Activated CD4-positive, alpha-beta T cell treated with anti-CD3 and anti-CD28 coated beads, Interleukin-2, amount 50 U/mL, for 1 hour (primary cell): ENCODE measurements around the gene LMBRD1.
"Not testable (repeated sequence)": the region's sequence is repeated elsewhere in the genome, so short reads cannot be mapped to it uniquely, and the experiment has no call there.

ENCODE experiments used
- DNase-seq: peaks from one replicate; pipeline ENCODE4 v3.0.0-alpha.2; 2020

Gene LMBRD1

GRCh38 chr6:69795469-69796072 lies 1.2 kb downstream of the LMBRD1 start:
- no peak for DNase-seq

GRCh38 chr6:69792292-69792691 lies 4.5 kb downstream of the LMBRD1 start:
- no peak for DNase-seq

- no peak for DNase-seq
Observed at GRCh38 chr6:69791065-69791471, 5.7 kb downstream of the LMBRD1 start.

GRCh38 chr6:69790629-69791028 lies 6.2 kb downstream of the LMBRD1 start:
- no peak for DNase-seq

- DNase-seq = no peak
Observed at GRCh38 chr6:69789578-69789977, 7.2 kb downstream of the LMBRD1 start.

- DNase-seq = not testable (repeated sequence)
Observed at GRCh38 chr6:69787436-69787835, 9.4 kb downstream of the LMBRD1 start.

- DNase-seq = no peak
Observed at GRCh38 chr6:69785697-69786096, 11.1 kb downstream of the LMBRD1 start.

- DNase-seq = no peak
Observed at GRCh38 chr6:69784595-69785377, 12.0 kb downstream of the LMBRD1 start.

- no peak for DNase-seq
Observed at GRCh38 chr6:69783108-69783507, 13.7 kb downstream of the LMBRD1 start.

- DNase-seq = no peak
Observed at GRCh38 chr6:69780585-69781178, 16.1 kb downstream of the LMBRD1 start.

- DNase-seq = no peak
Observed at GRCh38 chr6:69775941-69776340, 20.9 kb downstream of the LMBRD1 start.

GRCh38 chr6:69775585-69775849 lies 21.3 kb downstream of the LMBRD1 start:
- DNase-seq = no peak

GRCh38 chr6:69774740-69775584 lies 21.8 kb downstream of the LMBRD1 start:
- DNase-seq = no peak

- DNase-seq = no peak
Observed at GRCh38 chr6:69771158-69771906, 25.5 kb downstream of the LMBRD1 start.

GRCh38 chr6:69768664-69769063 lies 28.1 kb downstream of the LMBRD1 start:
- no peak for DNase-seq

GRCh38 chr6:69763763-69764162 lies 33.0 kb downstream of the LMBRD1 start:
- no peak for DNase-seq

GRCh38 chr6:69761853-69762252 lies 35.0 kb downstream of the LMBRD1 start:
- no peak for DNase-seq

GRCh38 chr6:69758214-69758613 lies 38.6 kb downstream of the LMBRD1 start:
- DNase-seq = no peak

- no peak for DNase-seq
Observed at GRCh38 chr6:69756907-69757306, 39.9 kb downstream of the LMBRD1 start.

GRCh38 chr6:69756366-69756765 lies 40.4 kb downstream of the LMBRD1 start:
- no peak for DNase-seq

- no peak for DNase-seq
Observed at GRCh38 chr6:69735027-69735426, 61.8 kb downstream of the LMBRD1 start.

GRCh38 chr6:69732640-69733039 lies 64.2 kb downstream of the LMBRD1 start:
- no peak for DNase-seq

GRCh38 chr6:69732045-69732444 lies 64.8 kb downstream of the LMBRD1 start:
- no peak for DNase-seq
